Left lung (tissue), 10 donors: ENCODE measurements around the gene DSCAML1. TPM values are rescaled to one million over a fixed set of nuclear protein-coding genes. Genes with fewer than 3 reads are reported as not detected.

Experiments used
- ATAC-seq: fragments of 200-7000 bp; cut with Tn5 transposase; one replicate; pipeline ENCODE4 v1.9.1; 2020; ENCODE audit warnings: moderate library complexity
- DNase-seq, 4 donors: peaks; one replicate each; pipeline ENCODE4 v3.0.0-alpha.2; 2013 to 2020
- H3K27ac ChIP-seq, 2 donors: fragments of 200-600 bp; sonication (generic) in 1 of 2; one replicate each; pipeline versions ENCODE4 v1.5.0 to v1.8.0; 2020 to 2021
- H3K27me3 ChIP-seq, 2 donors: fragments of 200-600 bp; sonication (generic) in 1 of 2; one replicate each; pipeline versions ENCODE4 v1.5.0 to v1.8.0; 2020 to 2021
- H3K36me3 ChIP-seq, 2 donors: fragments of 200-600 bp; sonication (generic) in 1 of 2; one replicate each; pipeline versions ENCODE4 v1.5.0 to v1.8.0; 2020 to 2021
- H3K4me1 ChIP-seq, 2 donors: fragments of 200-600 bp; one replicate each; pipeline ENCODE4 v1.8.0; 2021
- H3K4me3 ChIP-seq, 2 donors: fragments of 200-600 bp; sonication (generic) in 1 of 2; one replicate each; pipeline versions ENCODE4 v1.5.0 to v1.8.0; 2020 to 2021; ENCODE audit warnings: mild to moderate bottlenecking in 1 of 2
- H3K9me3 ChIP-seq, 2 donors: fragments of 200-600 bp; sonication (generic) in 1 of 2; one replicate each; pipeline versions ENCODE4 v1.5.0 to v1.8.0; 2020 to 2021
- CTCF ChIP-seq, 2 donors: fragments of 200-600 bp; sonication (generic) in 1 of 2; IDR thresholded peaks; one replicate each; pipeline versions ENCODE4 v1.5.0 to v1.8.0; 2021; ENCODE audit warnings: antibody characterized with exemption in 2 of 2
- intact Hi-C, 2 donors: fragments of 100-400 bp; cut with DNase I; formaldehyde crosslinking; loops; one replicate each; pipeline versions ENCODE4 v1.11.2 to v1.14.2; 2022
- polyA plus RNA-seq, 6 donors: library from polyadenylated mRNA; unstranded; fragments of 120-200 nt; gene quantifications; one replicate each; pipeline ENCODE4 v1.2.1, GENCODE V29; 2013; ENCODE audit not compliant: insufficient read length in 6 of 6
- total RNA-seq, 2 donors: library from RNA; stranded (reverse); fragmentation: NEBNext Ultra II Directional; extraction: Animal tissue kit (Norgen Biotek cat#: 25700); gene quantifications; one replicate each; pipeline ENCODE4 v1.2.1, GENCODE V29; 2021
- donor health status: DM: no; HTN: yes; CAD: no.
- donor health status: DM: no; HTN: no; CAD: no.

Gene DSCAML1
- total and polyA plus RNA-seq, 8 donors = 0.35 to 1.8 (median 1.2) TPM

GRCh38 chr11:117631336-117632140 lies 165.5 kb downstream of the DSCAML1 start:
- Histone ChIP-seq H3K9me3 (no peaks in the 10 kb centered on the region), H3K27me3 (no peaks in the 10 kb centered on the region), H3K36me3 (no peaks in the 10 kb centered on the region), H3K27ac (no peak overlapping the region), H3K4me1 (no peaks in the 10 kb centered on the region), H3K4me3 (no peak overlapping the region)
- intact Hi-C loops = no loop called here
- TF ChIP-seq CTCF (IDR thresholded peaks at IDR 0.05) = no peak
- ATAC-seq = no peak
- no peak for DNase-seq

GRCh38 chr11:117629891-117630538 lies 167.0 kb downstream of the DSCAML1 start:
- no peak for ATAC-seq
- TF ChIP-seq CTCF (IDR thresholded peaks at IDR 0.05) = no peak
- Histone ChIP-seq H3K9me3 (no peaks in the 10 kb centered on the region), H3K4me3 (no peak overlapping the region), H3K27ac (no peak overlapping the region), H3K27me3 (no peaks in the 10 kb centered on the region), H3K4me1 (no peaks in the 10 kb centered on the region), H3K36me3 (no peaks in the 10 kb centered on the region)
- intact Hi-C loops = no loop called here
- DNase-seq = no peak

- intact Hi-C loops = no loop called here
- H3K9me3 ChIP-seq = no peaks in the 10 kb centered on the region
- H3K27ac ChIP-seq = no peak overlapping the region
- H3K36me3 ChIP-seq = no peaks in the 10 kb centered on the region
- no peaks in the 10 kb centered on the region for H3K27me3 ChIP-seq
- TF ChIP-seq CTCF (IDR thresholded peaks at IDR 0.05) = no peak
- H3K4me3 ChIP-seq = no peak overlapping the region
- ATAC-seq = no peak
- DNase-seq = no peak
- no peaks in the 10 kb centered on the region for H3K4me1 ChIP-seq
These were observed 167.9 kb downstream of the DSCAML1 start for GRCh38 chr11:117629146-117629545.

- H3K27me3 ChIP-seq = no peaks in the 10 kb centered on the region
These were observed 169.8 kb downstream of the DSCAML1 start for GRCh38 chr11:117627259-117627658.

More at GRCh38 chr11:117627259-117627658, 169.8 kb downstream of the DSCAML1 start:
- no peak overlapping the region for H3K27ac ChIP-seq
- intact Hi-C loops = no loop called here
- no peak for ATAC-seq
- no peaks in the 10 kb centered on the region for H3K36me3 ChIP-seq
- H3K4me1 ChIP-seq = no peaks in the 10 kb centered on the region
- no peak for DNase-seq
- H3K4me3 ChIP-seq = no peak overlapping the region
- no peak for TF ChIP-seq CTCF (IDR thresholded peaks at IDR 0.05)
- H3K9me3 ChIP-seq = no peaks in the 10 kb centered on the region
